Measurements from ENCODE around the gene CST8.

- TF ChIP-seq EP300 (IDR thresholded peaks at IDR 0.05; ENCODE audit: borderline replicate concordance in 1 of 2, low read depth in 1 of 2, low read length in 1 of 2) (no peak), CHD2 (IDR thresholded peaks at IDR 0.05; ENCODE audit: low read length, partially characterized antibody) (no peak), TEAD4 (IDR thresholded peaks at IDR 0.05; ENCODE audit: borderline replicate concordance, insufficient read depth) (no peak), YY1 (IDR thresholded peaks at IDR 0.05; ENCODE audit: low read depth) (no peak), RFX5 (IDR thresholded peaks at IDR 0.05; ENCODE audit: low read length) (no peak), NFIC (IDR thresholded peaks at IDR 0.05; ENCODE audit: borderline replicate concordance) (no peak), GABPA (IDR thresholded peaks at IDR 0.05; ENCODE audit: low read depth) (no peak), POLR2AphosphoS5 (IDR thresholded peaks at IDR 0.05; ENCODE audit: low read depth, low read length) (no peak), SIN3A (IDR thresholded peaks at IDR 0.05; ENCODE audit: borderline replicate concordance, low read depth, low read length) (no peak)
- TF ChIP-seq, protein P1, sequence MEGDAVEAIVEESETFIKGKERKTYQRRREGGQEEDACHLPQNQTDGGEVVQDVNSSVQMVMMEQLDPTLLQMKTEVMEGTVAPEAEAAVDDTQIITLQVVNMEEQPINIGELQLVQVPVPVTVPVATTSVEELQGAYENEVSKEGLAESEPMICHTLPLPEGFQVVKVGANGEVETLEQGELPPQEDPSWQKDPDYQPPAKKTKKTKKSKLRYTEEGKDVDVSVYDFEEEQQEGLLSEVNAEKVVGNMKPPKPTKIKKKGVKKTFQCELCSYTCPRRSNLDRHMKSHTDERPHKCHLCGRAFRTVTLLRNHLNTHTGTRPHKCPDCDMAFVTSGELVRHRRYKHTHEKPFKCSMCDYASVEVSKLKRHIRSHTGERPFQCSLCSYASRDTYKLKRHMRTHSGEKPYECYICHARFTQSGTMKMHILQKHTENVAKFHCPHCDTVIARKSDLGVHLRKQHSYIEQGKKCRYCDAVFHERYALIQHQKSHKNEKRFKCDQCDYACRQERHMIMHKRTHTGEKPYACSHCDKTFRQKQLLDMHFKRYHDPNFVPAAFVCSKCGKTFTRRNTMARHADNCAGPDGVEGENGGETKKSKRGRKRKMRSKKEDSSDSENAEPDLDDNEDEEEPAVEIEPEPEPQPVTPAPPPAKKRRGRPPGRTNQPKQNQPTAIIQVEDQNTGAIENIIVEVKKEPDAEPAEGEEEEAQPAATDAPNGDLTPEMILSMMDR (IDR thresholded peaks at IDR 0.05), result no peak
- TF ChIP-seq, protein P2, sequence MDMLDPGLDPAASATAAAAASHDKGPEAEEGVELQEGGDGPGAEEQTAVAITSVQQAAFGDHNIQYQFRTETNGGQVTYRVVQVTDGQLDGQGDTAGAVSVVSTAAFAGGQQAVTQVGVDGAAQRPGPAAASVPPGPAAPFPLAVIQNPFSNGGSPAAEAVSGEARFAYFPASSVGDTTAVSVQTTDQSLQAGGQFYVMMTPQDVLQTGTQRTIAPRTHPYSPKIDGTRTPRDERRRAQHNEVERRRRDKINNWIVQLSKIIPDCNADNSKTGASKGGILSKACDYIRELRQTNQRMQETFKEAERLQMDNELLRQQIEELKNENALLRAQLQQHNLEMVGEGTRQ (IDR thresholded peaks at IDR 0.05; ENCODE audit: borderline replicate concordance, low read depth, low read length), result no peak
These were observed 45.2 kb upstream of the CST8 start for GRCh38 chr20:23445596-23446217.

Measured in SK-N-SH (cell line).